ACC112 (cell line): ENCODE data around the gene GNAI3.

Experiments
- H2AFZ ChIP-seq: fragments of 200-600 bp; sonication (generic); one replicate; pipeline ENCODE4 v1.6.0; 2017; ENCODE audit warnings: antibody characterized with exemption, low read length; ENCODE audit not compliant: unreplicated experiment
- H3K27ac ChIP-seq: fragments of 200-600 bp; sonication (generic); 2 replicates; pipeline ENCODE4 v1.5.1; 2014; ENCODE audit warnings: low read depth, mild to moderate bottlenecking, antibody characterized with exemption, low read length, moderate library complexity
- H3K27me3 ChIP-seq: fragments of 200-600 bp; sonication (generic); 2 replicates; pipeline ENCODE4 v1.6.1; 2014; ENCODE audit warnings: mild to moderate bottlenecking, antibody characterized with exemption, low read length, moderate library complexity, mixed read lengths; ENCODE audit not compliant: insufficient read depth
- H3K36me3 ChIP-seq: fragments of 200-600 bp; sonication (generic); 2 replicates; pipeline ENCODE4 v1.6.1; 2016; ENCODE audit warnings: mild to moderate bottlenecking, antibody characterized with exemption, low read length, moderate library complexity, mixed read lengths; ENCODE audit not compliant: insufficient read depth
- H3K4me1 ChIP-seq: fragments of 200-600 bp; sonication (generic); one replicate; pipeline ENCODE4 v1.6.1; 2016; ENCODE audit warnings: low read length, mixed read lengths; ENCODE audit not compliant: insufficient read depth, unreplicated experiment, control insufficient read depth
- H3K4me3 ChIP-seq: fragments of 200-600 bp; sonication (generic); 2 replicates; pipeline ENCODE4 v1.5.1; 2014; ENCODE audit warnings: mild to moderate bottlenecking, low read depth, low read length
- H3K79me2 ChIP-seq: fragments of 200-600 bp; sonication (generic); one replicate; pipeline ENCODE4 v1.6.0; 2016; ENCODE audit warnings: low read length; ENCODE audit not compliant: control insufficient read depth, unreplicated experiment, insufficient read depth

GNAI3 gene

GRCh38 chr1:109618661-109619575, 70.5 kb downstream of the GNAI3 start:
- no peaks in the 10 kb centered on the region for H3K36me3 ChIP-seq
- H2AFZ ChIP-seq = peak overlapping the region; percentile 75
- peak overlapping the region; percentile 84 for H3K4me3 ChIP-seq
- H3K27ac ChIP-seq = peak overlapping the region; percentile 92
- H3K4me1 ChIP-seq = peaks cover 52% of the 10 kb centered on the region
- H3K79me2 ChIP-seq = peaks cover 40% of the 10 kb centered on the region
- no peaks in the 10 kb centered on the region for H3K27me3 ChIP-seq

GRCh38 chr1:109619576-109620400, 71.4 kb downstream of the GNAI3 start, which contains the start of the genes AMPD2 and GNAT2:
Gene AMPD2, plus strand, starts transcription at chr1:109619837. Its CDS starts 1,339 bp downstream, at chr1:109621176.
Gene GNAT2, minus strand, starts transcription at chr1:109619616. Its CDS starts 6,746 bp downstream, at chr1:109612870.
- H3K79me2 ChIP-seq = peaks cover 49% of the 10 kb centered on the region
- peak within 1 kb of the TSS; percentile 75 for H2AFZ ChIP-seq
- peaks cover 60% of the 10 kb centered on the region for H3K4me1 ChIP-seq
- H3K4me3 ChIP-seq = peak within 1 kb of the TSS; percentile 84
- no peaks in the 10 kb centered on the region for H3K36me3 ChIP-seq
- H3K27ac ChIP-seq = peak within 1 kb of the TSS; percentile 92
- no peaks in the 10 kb centered on the region for H3K27me3 ChIP-seq

- Histone ChIP-seq H2AFZ (peak overlapping the region; percentile 67), H3K4me1 (peaks cover 60% of the 10 kb centered on the region), H3K4me3 (peak overlapping the region; percentile 84), H3K27ac (peak overlapping the region; percentile 92), H3K79me2 (peaks cover 52% of the 10 kb centered on the region), H3K36me3 (no peaks in the 10 kb centered on the region), H3K27me3 (no peaks in the 10 kb centered on the region)
These were observed 72.0 kb downstream of the GNAI3 start for GRCh38 chr1:109620401-109620791.

- Histone ChIP-seq H2AFZ (peak overlapping the region; percentile 67), H3K27me3 (no peaks in the 10 kb centered on the region), H3K4me1 (peaks cover 60% of the 10 kb centered on the region), H3K36me3 (no peaks in the 10 kb centered on the region), H3K4me3 (peak overlapping the region; percentile 84), H3K79me2 (peaks cover 55% of the 10 kb centered on the region), H3K27ac (peak overlapping the region; percentile 92)
These were observed 72.4 kb downstream of the GNAI3 start for GRCh38 chr1:109620841-109621286.

- H3K79me2 ChIP-seq = peaks cover 58% of the 10 kb centered on the region
- no peaks in the 10 kb centered on the region for H3K27me3 ChIP-seq
- peaks cover 60% of the 10 kb centered on the region for H3K4me1 ChIP-seq
- no peaks in the 10 kb centered on the region for H3K36me3 ChIP-seq
- no peak overlapping the region for H2AFZ ChIP-seq
- H3K27ac ChIP-seq = peak overlapping the region; percentile 92; the same call in 1 of the 2 replicates
- H3K4me3 ChIP-seq = peak overlapping the region; percentile 84
These were observed 73.1 kb downstream of the GNAI3 start for GRCh38 chr1:109621379-109622136.

GRCh38 chr1:109622137-109622892, 73.9 kb downstream of the GNAI3 start:
- Histone ChIP-seq H2AFZ (no peak overlapping the region), H3K4me1 (peaks cover 53% of the 10 kb centered on the region), H3K4me3 (peak overlapping the region; percentile 84), H3K27me3 (no peaks in the 10 kb centered on the region), H3K36me3 (no peaks in the 10 kb centered on the region), H3K79me2 (peaks cover 58% of the 10 kb centered on the region), H3K27ac (no peak overlapping the region)

GRCh38 chr1:109622895-109623294, 74.5 kb downstream of the GNAI3 start:
- peaks cover 58% of the 10 kb centered on the region for H3K79me2 ChIP-seq
- no peak overlapping the region; the same call in 1 of the 2 replicates for H3K4me3 ChIP-seq
- peaks cover 47% of the 10 kb centered on the region for H3K4me1 ChIP-seq
- no peak overlapping the region for H2AFZ ChIP-seq
- H3K27ac ChIP-seq = no peak overlapping the region
- H3K27me3 ChIP-seq = no peaks in the 10 kb centered on the region
- peaks cover 4% of the 10 kb centered on the region; the same call in 1 of the 2 replicates for H3K36me3 ChIP-seq

GRCh38 chr1:109623601-109624161, 75.3 kb downstream of the GNAI3 start:
- no peak overlapping the region for H2AFZ ChIP-seq
- H3K4me3 ChIP-seq = peak overlapping the region; percentile 13; the same call in 1 of the 2 replicates
- H3K4me1 ChIP-seq = peaks cover 40% of the 10 kb centered on the region
- no peak overlapping the region for H3K27ac ChIP-seq
- peaks cover 5% of the 10 kb centered on the region; the same call in 1 of the 2 replicates for H3K36me3 ChIP-seq
- peaks cover 58% of the 10 kb centered on the region for H3K79me2 ChIP-seq
- no peaks in the 10 kb centered on the region for H3K27me3 ChIP-seq

GRCh38 chr1:109624201-109625010, 76.0 kb downstream of the GNAI3 start:
- H3K4me3 ChIP-seq = peak overlapping the region; percentile 13; the same call in 1 of the 2 replicates

More at GRCh38 chr1:109624201-109625010, 76.0 kb downstream of the GNAI3 start:
- H3K79me2 ChIP-seq = peaks cover 58% of the 10 kb centered on the region
- H3K27ac ChIP-seq = no peak overlapping the region
- peaks cover 33% of the 10 kb centered on the region for H3K4me1 ChIP-seq
- peaks cover 5% of the 10 kb centered on the region; the same call in 1 of the 2 replicates for H3K36me3 ChIP-seq
- no peak overlapping the region for H2AFZ ChIP-seq
- H3K27me3 ChIP-seq = no peaks in the 10 kb centered on the region
